NCI-H187 (cell line): ENCODE measurements around the gene TPT1.

ENCODE experiments used
- DNase-seq, 2 experiments: peaks; one replicate each; lab custom pipeline; 2025; lab: John Stamatoyannopoulos, UW

The TPT1 gene

GRCh38 chr13:45333977-45334922 lies 6.7 kb downstream of the TPT1 start:
- DNase-seq: no peak

DNA sequence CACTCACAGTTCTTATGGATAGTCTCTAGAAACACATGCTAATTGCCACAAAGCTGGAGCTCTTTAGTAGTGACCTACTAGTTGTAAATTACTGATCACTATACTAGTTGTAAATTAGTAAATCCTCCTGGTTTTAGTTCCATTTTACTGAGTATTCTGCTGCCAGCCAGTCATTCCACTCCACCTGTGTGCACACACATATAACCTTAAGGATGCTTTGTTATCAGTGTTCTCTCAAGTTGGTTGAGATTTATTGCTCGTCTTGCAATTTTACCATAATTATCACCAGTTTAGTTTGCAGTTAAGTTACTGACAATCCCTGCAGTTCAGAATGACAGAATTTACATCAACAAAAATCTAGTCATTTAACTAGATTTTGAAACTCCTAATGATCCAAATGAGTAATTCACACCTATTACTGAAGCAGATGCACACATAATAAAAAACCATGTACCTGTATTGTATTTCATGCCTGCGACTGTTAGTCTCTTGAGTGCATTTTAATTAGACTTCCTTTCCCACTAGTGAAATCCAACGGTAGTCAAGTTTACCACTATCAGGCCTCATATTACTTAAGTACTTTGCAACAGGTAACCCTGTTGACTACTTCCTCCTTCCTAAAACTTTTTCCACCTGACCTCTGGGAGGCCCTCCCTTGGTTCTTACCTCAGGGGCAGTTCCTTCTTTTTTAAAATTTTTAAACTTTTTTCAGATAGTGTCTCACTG lies 7.6 kb downstream of the TPT1 start:
- DNase-seq: no peak

GRCh38 chr13:45332831-45333219 lies 8.2 kb downstream of the TPT1 start:
- DNase-seq: no peak

- DNase-seq: no peak
Measured at GRCh38 chr13:45332036-45332830, 8.8 kb downstream of the TPT1 start.

- no peak for DNase-seq
Measured at GRCh38 chr13:45331692-45332035, 9.3 kb downstream of the TPT1 start.

DNA sequence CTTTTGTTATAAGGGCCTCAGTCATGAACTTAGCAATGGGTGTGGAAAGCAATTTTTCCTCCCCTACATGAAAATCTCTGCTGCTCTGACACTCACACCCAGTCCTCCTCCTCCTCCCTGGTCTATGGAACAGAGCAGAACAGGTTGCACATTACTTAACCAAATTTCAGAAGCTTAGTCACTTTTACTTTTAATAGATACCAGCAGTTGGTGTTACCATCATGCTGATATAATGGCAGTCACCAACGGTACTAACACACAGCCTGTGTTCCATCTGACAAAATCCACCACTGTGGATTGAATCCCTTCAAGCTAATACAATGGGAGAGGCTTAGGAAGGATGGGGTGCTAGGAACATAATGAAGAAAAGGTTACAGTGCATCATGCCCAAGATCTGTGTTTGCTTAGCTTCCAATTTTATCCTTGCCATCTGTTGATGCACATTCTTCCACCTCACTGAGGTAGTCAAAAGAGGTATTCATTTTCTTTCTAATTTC lies 9.8 kb downstream of the TPT1 start:
- no peak for DNase-seq

GRCh38 chr13:45328661-45329111 lies 12.3 kb downstream of the TPT1 start:
- no peak for DNase-seq

- no peak for DNase-seq
Measured at GRCh38 chr13:45327253-45327955, 13.6 kb downstream of the TPT1 start.

- no peak for DNase-seq
Measured at GRCh38 chr13:45325806-45326205, 15.2 kb downstream of the TPT1 start.

GRCh38 chr13:45320876-45321629 lies 19.9 kb downstream of the TPT1 start:
- DNase-seq: no peak

- no peak for DNase-seq
Measured at GRCh38 chr13:45316996-45317395, 24.0 kb downstream of the TPT1 start.

DNA sequence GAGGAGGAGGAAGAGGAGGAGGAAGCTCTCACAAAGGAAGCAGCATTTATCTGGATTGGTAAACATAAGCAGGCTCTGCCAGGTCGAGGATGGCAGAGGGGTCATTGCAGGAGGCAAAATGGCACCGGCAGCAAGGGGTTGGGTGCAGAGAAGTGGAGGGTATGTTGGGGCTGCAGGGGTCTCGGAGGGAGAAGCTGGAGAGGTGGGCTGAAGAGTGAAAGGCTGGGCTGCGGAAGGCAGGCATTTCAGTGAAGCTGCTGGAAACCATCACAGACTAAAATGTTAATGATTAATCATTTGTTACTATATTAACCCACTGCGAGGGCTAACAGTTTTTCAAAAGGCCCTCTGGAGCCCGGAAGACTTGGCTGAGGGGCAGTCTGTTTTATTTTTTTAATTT lies 24.6 kb downstream of the TPT1 start:
- no peak for DNase-seq

DNA sequence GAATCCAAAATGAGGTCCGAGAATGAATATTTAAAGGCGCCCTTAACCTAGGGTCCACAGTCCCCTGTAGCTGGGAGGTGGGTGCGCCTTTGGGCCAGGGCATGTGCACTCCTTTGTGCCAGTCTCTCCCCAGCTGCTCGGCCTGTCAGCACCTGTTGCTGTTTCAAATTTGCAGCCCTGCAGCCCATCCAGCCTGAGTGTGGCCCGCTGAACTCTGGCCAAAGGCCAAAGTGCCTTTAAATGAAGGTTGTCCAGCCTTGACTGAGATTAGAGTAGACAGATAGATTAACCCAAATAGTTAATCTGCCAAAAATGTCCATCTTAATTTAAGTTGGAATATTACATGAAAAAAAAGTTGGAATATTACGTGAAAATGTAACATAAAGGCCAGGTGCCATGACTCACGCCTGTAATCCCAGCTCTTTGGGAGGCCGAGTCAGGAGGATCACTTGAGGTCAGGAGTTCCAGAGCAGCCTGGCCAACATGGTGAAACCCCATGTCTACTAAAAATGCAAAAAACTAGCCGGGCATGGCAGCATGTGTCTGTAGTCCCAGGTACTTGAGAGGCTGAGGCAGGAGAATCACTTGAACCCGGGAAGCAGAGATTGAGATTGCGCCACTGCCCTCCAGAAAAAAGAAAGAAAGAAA lies 25.3 kb downstream of the TPT1 start:
- DNase-seq: no peak

- no peak for DNase-seq
Measured at GRCh38 chr13:45314822-45315221, 26.2 kb downstream of the TPT1 start.

DNA sequence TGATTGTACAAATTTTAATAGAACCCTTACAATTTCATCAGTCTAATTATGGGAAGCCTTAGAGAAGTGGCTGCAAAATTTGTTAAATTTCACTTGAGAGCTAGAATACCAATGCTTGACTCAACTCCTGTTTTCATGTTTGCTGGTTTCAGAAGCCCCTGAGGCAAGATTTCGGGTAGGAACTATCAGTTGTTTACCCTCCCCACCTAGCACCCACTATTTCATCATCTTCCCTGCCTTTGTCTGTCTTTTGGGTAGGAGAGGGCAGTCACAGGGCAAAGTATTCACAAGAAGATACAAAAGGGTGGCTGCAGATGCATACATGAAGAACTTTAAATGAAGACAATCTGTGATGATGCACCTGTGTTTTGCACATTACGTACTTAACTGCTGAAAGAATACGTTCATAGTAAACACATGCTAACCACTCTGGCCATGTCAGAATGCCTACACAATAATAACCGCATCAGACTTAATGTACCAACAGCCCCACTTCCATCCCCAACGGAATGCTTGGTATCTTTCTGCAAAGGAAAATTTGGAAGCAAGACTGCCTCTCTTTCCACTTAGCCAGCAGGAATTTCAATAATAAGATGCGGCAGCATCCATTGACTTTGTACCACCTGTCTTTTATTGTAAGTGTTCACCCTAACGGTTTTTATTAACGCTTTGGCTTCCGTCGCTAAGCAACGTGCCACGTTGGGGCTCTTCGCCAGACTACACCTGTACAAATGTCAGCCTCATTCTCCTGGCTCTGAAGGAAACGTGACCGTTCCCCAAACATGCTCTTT lies 30.4 kb downstream of the TPT1 start:
- DNase-seq: peak in 1 of 2 experiments; percentile 92

DNA sequence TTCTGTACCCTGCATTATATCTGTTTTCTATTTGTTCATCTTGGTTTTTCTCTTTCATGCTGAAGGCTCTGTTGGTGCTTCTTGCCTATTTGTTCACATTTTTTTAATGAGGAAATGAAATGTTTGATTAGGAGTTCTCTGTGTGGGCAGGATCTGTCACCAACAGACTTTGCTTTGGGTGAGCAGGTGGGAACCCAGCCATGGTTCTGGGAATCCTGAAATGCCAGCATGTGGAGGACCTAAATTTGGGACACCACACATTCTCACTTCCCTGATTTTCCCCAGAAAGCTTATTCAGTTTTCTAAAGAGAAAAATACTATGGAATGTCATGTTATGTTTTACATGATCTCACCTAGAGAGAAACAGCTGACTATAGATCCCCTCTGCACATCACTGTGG lies 34.0 kb downstream of the TPT1 start:
- DNase-seq: no peak

GRCh38 chr13:45305079-45305478 lies 35.9 kb downstream of the TPT1 start:
- no peak for DNase-seq

DNA sequence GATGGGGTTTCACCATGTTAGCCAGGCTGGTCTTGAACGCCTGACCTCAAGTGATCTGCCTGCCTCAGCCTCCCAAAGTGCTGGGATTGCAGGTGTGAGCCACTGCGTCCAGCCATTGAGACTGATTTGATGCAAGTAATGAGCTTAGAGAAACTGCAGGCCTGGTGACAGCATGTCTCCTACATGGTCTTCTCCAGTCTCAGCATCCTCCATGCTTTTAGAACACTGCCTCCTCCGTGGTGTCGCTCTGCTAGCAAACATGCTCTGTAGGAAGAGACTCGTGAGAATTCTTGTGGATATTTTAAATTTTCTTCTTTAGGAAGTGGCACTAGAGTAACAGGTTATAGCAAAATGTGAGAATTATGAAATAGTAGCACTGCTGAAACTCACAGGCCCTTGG lies 37.1 kb downstream of the TPT1 start:
- DNase-seq: no peak

DNA sequence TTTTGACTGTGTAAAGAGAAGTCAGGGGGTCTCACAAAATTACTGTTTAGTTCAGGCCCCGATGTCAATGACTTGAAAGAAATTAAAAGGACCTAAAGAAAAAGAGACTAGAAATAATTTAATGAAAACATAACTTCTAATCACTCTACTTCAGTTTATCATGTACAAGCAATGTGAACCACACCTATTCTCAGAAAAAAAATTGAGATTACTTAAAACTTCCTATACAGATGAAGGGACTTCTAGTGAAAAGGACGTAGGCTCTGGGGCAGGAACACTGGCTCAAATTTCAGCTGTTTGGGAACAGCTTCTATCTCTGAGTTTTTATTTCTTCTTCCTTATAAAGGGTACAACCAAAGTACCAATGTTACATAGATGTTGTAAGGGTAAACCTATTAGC lies 38.0 kb downstream of the TPT1 start:
- DNase-seq: no peak

GRCh38 chr13:45302507-45302906 lies 38.5 kb downstream of the TPT1 start:
- no peak for DNase-seq
